ENCODE data around the gene SEPTIN1. TPM values are rescaled to one million over a fixed set of nuclear protein-coding genes. Genes with fewer than 3 reads are reported as not detected.

Gene SEPTIN1
- total and polyA plus RNA-seq, 2 of the 13 experiments (the other 11 are each of a cell fraction or from before 2014, with no cell fraction given): 0.18 to 0.67 TPM

GRCh38 chr16:30407102-30407803 is 24.9 kb upstream of the SEPTIN1 start, which contains the start of gene ZNF771 (continued):
- no peak for TF ChIP-seq RORA (CRISPR knock-in tag; IDR thresholded peaks at IDR 0.05)
- TF ChIP-seq GRHL1 (CRISPR knock-in tag; conservative IDR thresholded peaks at IDR 0.05): no peak
- TF ChIP-seq ZNF3 (CRISPR knock-in tag; IDR thresholded peaks at IDR 0.05): no peak
- TF ChIP-seq ZUFSP (CRISPR knock-in tag; IDR thresholded peaks at IDR 0.05; ENCODE audit: borderline replicate concordance): no peak
- TF ChIP-seq PAWR (CRISPR knock-in tag; IDR thresholded peaks at IDR 0.05; ENCODE audit: borderline replicate concordance): no peak
- peak; percentile 75; the same call in 1 of the 2 replicates for TF ChIP-seq ZFP90 (CRISPR knock-in tag; IDR thresholded peaks at IDR 0.05; ENCODE audit: borderline replicate concordance)
- TF ChIP-seq ZNF234 (CRISPR knock-in tag; conservative IDR thresholded peaks at IDR 0.05): 0 out of 2 replicates have a peak, but pooled peaks have one; percentile 78
- TF ChIP-seq ATF6 (CRISPR knock-in tag; conservative IDR thresholded peaks at IDR 0.05): no peak
- TF ChIP-seq ASH2L (IDR thresholded peaks at IDR 0.05; ENCODE audit: insufficient read length, low read depth, low read length): peak; percentile 87
- no peak for TF ChIP-seq CEBPB (IDR thresholded peaks at IDR 0.05; ENCODE audit: borderline replicate concordance, low read depth, low read length)
- 0 out of 2 replicates have a peak, but pooled peaks have one; percentile 58 for TF ChIP-seq ZBTB44 (CRISPR knock-in tag; IDR thresholded peaks at IDR 0.05)
- peak; percentile 78; the same call in 1 of the 2 replicates for TF ChIP-seq THAP9 (CRISPR knock-in tag; IDR thresholded peaks at IDR 0.05; ENCODE audit: borderline replicate concordance)
- TF ChIP-seq ZNF619 (CRISPR knock-in tag; IDR thresholded peaks at IDR 0.05): peak; percentile 49
- peak; percentile 60 for TF ChIP-seq U2AF1 (optimal IDR thresholded peaks at IDR 0.05; ENCODE audit: low read depth, low read length)
- TF ChIP-seq CERS6 (CRISPR knock-in tag; IDR thresholded peaks at IDR 0.05): no peak
- TF ChIP-seq SRSF1 (optimal IDR thresholded peaks at IDR 0.05; ENCODE audit: low read depth, low read length): peak; percentile 54
- TF ChIP-seq GPN1 (CRISPR knock-in tag; IDR thresholded peaks at IDR 0.05; ENCODE audit: borderline replicate concordance): 0 out of 2 replicates have a peak, but pooled peaks have one; percentile 64
